WERI-Rb-1 (cell line): Measurements from ENCODE around the gene COMMD1.

Experiments used
- DNase-seq: peaks from one replicate; pipeline ENCODE4 v3.0.0-alpha.2; 2020
- H3K27ac ChIP-seq: fragments of 250-450 bp; sonication (Bioruptor Pico); 2 replicates; pipeline ENCODE4 v1.5.1; 2020; ENCODE audit warnings: mild to moderate bottlenecking, moderate library complexity
- H3K27me3 ChIP-seq: fragments of 250-450 bp; sonication (Bioruptor Pico); 2 replicates; pipeline ENCODE4 v1.5.1; 2021; ENCODE audit warnings: mild to moderate bottlenecking, low read depth, moderate library complexity; ENCODE audit not compliant: insufficient read depth, severe bottlenecking
- H3K36me3 ChIP-seq: fragments of 250-450 bp; sonication (Bioruptor Pico); 2 replicates; pipeline ENCODE4 v1.5.1; 2020; ENCODE audit warnings: mild to moderate bottlenecking, moderate library complexity
- H3K4me3 ChIP-seq: 2 replicates; pipeline ENCODE4 v1.5.1; 2011; ENCODE audit warnings: low read depth, mild to moderate bottlenecking, control low read depth, low read length
- H3K9me3 ChIP-seq: fragments of 250-450 bp; sonication (Bioruptor Pico); 2 replicates; pipeline ENCODE4 v1.5.1; 2021; ENCODE audit warnings: mild to moderate bottlenecking, moderate library complexity; ENCODE audit not compliant: severe bottlenecking
- CTCF ChIP-seq: IDR thresholded peaks from 2 replicates; pipeline ENCODE4 v1.5.1; 2011; ENCODE audit warnings: low read depth, mild to moderate bottlenecking, control low read depth, inconsistent platforms, low read length

COMMD1 gene

GRCh38 chr2:62147610-62148301 is 242.3 kb downstream of the COMMD1 start:
- Histone ChIP-seq H3K4me3 (no peak overlapping the region), H3K9me3 (no peaks in the 10 kb centered on the region), H3K36me3 (no peaks in the 10 kb centered on the region), H3K27me3 (no peaks in the 10 kb centered on the region), H3K27ac (no peak overlapping the region)
- no peak for TF ChIP-seq CTCF
- no peak for DNase-seq

GRCh38 chr2:62149708-62150107 is 244.2 kb downstream of the COMMD1 start:
- no peak for DNase-seq
- Histone ChIP-seq H3K9me3 (no peaks in the 10 kb centered on the region), H3K27me3 (no peaks in the 10 kb centered on the region), H3K4me3 (no peak overlapping the region), H3K36me3 (no peaks in the 10 kb centered on the region), H3K27ac (no peak overlapping the region)
- no peak for TF ChIP-seq CTCF

- H3K9me3 ChIP-seq = peaks cover 4% of the 10 kb centered on the region
- no peak overlapping the region for H3K27ac ChIP-seq
- no peaks in the 10 kb centered on the region for H3K36me3 ChIP-seq
- H3K4me3 ChIP-seq = no peak overlapping the region
- H3K27me3 ChIP-seq = no peaks in the 10 kb centered on the region
- DNase-seq = no peak
- TF ChIP-seq CTCF = no peak
Observed at GRCh38 chr2:62150597-62151305, 245.3 kb downstream of the COMMD1 start.

GRCh38 chr2:62151306-62151638 is 245.8 kb downstream of the COMMD1 start:
- H3K27ac ChIP-seq = no peak overlapping the region

GRCh38 chr2:62152000-62152399 is 246.5 kb downstream of the COMMD1 start:
- Histone ChIP-seq H3K27ac (no peak overlapping the region), H3K36me3 (no peaks in the 10 kb centered on the region), H3K9me3 (peaks cover 4% of the 10 kb centered on the region), H3K27me3 (no peaks in the 10 kb centered on the region), H3K4me3 (no peak overlapping the region)
- no peak for DNase-seq
- TF ChIP-seq CTCF = no peak

More at GRCh38 chr2:62151306-62151638, 245.8 kb downstream of the COMMD1 start:
- no peaks in the 10 kb centered on the region for H3K36me3 ChIP-seq
- no peak for DNase-seq
- no peak overlapping the region for H3K4me3 ChIP-seq
- H3K9me3 ChIP-seq = peaks cover 4% of the 10 kb centered on the region
- no peaks in the 10 kb centered on the region for H3K27me3 ChIP-seq
- TF ChIP-seq CTCF = no peak
